ENCODE results near the gene NUAK2. TPM values are rescaled to one million over a fixed set of nuclear protein-coding genes. Genes with fewer than 3 reads are reported as not detected.
A peak's percentile ranks its signal among the peaks of the same experiment; 100 is the strongest.

NUAK2 gene
- total RNA-seq, 1 donor from 2014 or later = 49.6 TPM

DNA sequence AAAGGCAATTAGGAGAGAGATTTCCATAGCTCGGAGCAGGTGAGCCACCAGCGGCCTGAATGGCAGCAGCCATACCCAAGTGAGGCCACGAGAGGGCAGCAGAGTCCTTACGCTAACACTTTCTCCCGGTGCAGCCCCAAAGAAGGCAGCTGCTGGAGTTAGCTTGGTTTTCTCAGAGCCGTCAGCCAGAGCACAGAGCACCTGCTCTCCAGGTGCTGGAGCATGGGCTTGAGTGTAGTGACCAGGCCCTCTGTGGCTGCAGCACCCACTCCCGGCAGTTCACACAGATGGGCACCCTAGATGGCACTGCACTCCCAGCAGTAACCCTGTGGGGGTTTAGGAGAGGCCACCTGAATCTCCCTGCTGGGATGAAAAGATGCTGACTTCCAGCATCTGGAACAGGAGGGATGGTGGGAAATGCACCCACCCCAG, 48.0 kb downstream of the NUAK2 start:
- DNase-seq (ENCODE audit: extremely low spot score in 2 of 2) = no peak
- Histone ChIP-seq H3K27me3 (no peaks in the 10 kb centered on the region), H3K4me1 (peaks cover 26% of the 10 kb centered on the region), H3K4me3 (no peak overlapping the region), H3K36me3 (no peaks in the 10 kb centered on the region), H3K27ac (no peak overlapping the region), H3K9me3 (no peaks in the 10 kb centered on the region)
- intact Hi-C loops (cut with DNase I) = loop anchor here (5.0 kb wide), 1 partner anchor 54 kb away; no protein-coding TSS in a partner anchor
- TF ChIP-seq POLR2AphosphoS5 (IDR thresholded peaks at IDR 0.05; ENCODE audit: insufficient read depth in 1 of 2, low read depth in 1 of 2) = peak in 1 of 2 donors; percentile 46
- TF ChIP-seq, protein P1, sequence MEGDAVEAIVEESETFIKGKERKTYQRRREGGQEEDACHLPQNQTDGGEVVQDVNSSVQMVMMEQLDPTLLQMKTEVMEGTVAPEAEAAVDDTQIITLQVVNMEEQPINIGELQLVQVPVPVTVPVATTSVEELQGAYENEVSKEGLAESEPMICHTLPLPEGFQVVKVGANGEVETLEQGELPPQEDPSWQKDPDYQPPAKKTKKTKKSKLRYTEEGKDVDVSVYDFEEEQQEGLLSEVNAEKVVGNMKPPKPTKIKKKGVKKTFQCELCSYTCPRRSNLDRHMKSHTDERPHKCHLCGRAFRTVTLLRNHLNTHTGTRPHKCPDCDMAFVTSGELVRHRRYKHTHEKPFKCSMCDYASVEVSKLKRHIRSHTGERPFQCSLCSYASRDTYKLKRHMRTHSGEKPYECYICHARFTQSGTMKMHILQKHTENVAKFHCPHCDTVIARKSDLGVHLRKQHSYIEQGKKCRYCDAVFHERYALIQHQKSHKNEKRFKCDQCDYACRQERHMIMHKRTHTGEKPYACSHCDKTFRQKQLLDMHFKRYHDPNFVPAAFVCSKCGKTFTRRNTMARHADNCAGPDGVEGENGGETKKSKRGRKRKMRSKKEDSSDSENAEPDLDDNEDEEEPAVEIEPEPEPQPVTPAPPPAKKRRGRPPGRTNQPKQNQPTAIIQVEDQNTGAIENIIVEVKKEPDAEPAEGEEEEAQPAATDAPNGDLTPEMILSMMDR (IDR thresholded peaks at IDR 0.05) = peak; percentile 75 to 95 (median 94)
- TF ChIP-seq POLR2A (IDR thresholded peaks at IDR 0.05) = no peak

DNA sequence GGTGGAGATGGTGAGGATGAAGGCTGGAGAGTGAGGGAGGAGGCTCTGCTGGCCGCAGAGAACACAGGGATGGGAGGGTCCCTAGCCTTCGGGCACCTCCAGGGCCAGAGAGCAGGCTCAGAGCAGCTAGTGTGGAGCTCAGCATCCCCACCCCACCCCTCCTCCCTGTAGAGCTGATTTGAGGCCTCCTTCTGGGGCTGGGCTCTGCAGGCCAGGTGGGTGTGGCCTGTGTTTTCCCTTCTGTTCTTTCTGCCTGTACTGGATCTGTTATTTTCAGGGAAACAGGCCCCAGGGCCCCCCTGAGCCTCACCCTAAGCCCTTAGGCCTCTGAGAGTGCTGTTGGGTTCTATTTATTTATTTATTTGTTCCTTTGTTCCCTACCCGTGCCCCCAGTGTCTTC, 49.0 kb downstream of the NUAK2 start:
- Histone ChIP-seq H3K4me1 (peaks cover 30% of the 10 kb centered on the region), H3K27me3 (no peaks in the 10 kb centered on the region), H3K27ac (no peak overlapping the region), H3K9me3 (no peaks in the 10 kb centered on the region), H3K4me3 (no peak overlapping the region), H3K36me3 (no peaks in the 10 kb centered on the region)
- no peak for DNase-seq (ENCODE audit: extremely low spot score in 2 of 2)
- intact Hi-C loops (cut with DNase I) = loop anchor here (5.0 kb wide), 1 partner anchor 55 kb away; no protein-coding TSS in a partner anchor
- TF ChIP-seq POLR2AphosphoS5 (IDR thresholded peaks at IDR 0.05; ENCODE audit: insufficient read depth in 1 of 2, low read depth in 1 of 2) (no peak), POLR2A (IDR thresholded peaks at IDR 0.05) (no peak)

DNA sequence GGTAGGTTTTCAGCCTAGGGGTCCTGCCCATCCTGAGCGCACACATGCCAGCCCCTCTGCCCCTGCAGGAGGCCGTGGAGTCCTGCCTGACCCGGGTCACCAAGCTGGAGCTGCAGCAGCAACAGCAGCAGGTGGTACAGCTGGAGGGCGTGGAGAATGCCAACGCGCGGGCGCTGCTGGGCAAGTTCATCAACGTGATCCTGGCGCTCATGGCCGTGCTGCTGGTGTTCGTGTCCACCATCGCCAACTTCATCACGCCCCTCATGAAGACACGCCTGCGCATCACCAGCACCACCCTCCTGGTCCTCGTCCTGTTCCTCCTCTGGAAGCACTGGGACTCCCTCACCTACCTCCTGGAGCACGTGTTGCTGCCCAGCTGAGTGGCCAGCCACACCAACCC, 49.8 kb downstream of the NUAK2 start:
- TF ChIP-seq POLR2A (IDR thresholded peaks at IDR 0.05) = no peak
- no peak for TF ChIP-seq POLR2AphosphoS5 (IDR thresholded peaks at IDR 0.05; ENCODE audit: insufficient read depth in 1 of 2, low read depth in 1 of 2)
- TF ChIP-seq, protein P1 (IDR thresholded peaks at IDR 0.05) = no peak
- DNase-seq (ENCODE audit: extremely low spot score in 2 of 2) = no peak
- peaks cover 38% of the 10 kb centered on the region for H3K4me1 ChIP-seq
- H3K27me3 ChIP-seq = no peaks in the 10 kb centered on the region
- H3K27ac ChIP-seq = no peak overlapping the region
- no peaks in the 10 kb centered on the region for H3K9me3 ChIP-seq
- intact Hi-C loops (cut with DNase I) = loop anchor here (5.0 kb wide), 1 partner anchor 56 kb away; no protein-coding TSS in a partner anchor
- no peak overlapping the region for H3K4me3 ChIP-seq
- H3K36me3 ChIP-seq = no peaks in the 10 kb centered on the region

DNA sequence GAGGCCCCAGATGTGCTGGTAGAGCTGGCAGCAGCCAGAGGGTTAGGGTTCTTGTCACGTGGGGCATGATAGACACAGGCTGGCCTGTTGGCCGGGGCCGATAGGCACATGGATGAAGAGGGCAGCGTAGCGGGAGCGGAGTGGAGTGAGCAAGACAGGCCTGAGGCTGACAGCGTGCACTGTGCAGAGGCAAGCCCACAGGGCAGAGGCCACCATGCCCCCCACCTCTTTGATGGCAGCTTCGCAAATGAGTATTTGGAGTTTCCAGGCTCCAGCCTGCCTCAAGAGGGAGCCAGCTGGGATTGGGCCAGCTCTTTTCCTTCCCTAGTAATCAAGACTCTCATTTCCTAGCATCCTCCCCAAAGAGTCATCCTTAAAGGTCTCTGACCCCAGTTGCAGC, 50.3 kb downstream of the NUAK2 start:
- no peaks in the 10 kb centered on the region for H3K9me3 ChIP-seq
- intact Hi-C loops (cut with DNase I) = loop anchor here (5.0 kb wide), 1 partner anchor 56 kb away; no protein-coding TSS in a partner anchor

DNA sequence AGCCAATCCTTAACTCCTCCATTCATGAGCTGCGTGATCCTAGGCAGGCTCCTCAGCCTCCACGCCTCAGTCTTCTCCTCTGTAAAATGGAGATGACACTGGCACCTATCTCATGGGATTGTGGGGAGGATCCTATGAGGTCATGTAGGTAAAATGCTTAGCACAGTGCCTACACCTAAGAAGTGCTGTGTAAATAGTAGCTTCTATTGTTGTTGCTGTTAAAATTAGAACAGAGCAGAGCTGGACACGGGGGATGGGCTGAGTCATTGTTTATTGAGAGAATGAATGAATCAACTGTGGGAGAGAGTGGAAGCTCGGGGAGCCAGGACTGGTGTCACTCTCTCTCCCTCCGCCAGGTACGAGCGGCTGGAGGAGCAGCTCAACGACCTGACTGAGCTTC, 50.8 kb downstream of the NUAK2 start:
- no peak for TF ChIP-seq POLR2A (IDR thresholded peaks at IDR 0.05)
- TF ChIP-seq POLR2AphosphoS5 (IDR thresholded peaks at IDR 0.05; ENCODE audit: insufficient read depth in 1 of 2, low read depth in 1 of 2) = no peak
- TF ChIP-seq, protein P1 (IDR thresholded peaks at IDR 0.05) = no peak
- Histone ChIP-seq H3K4me1 (peaks cover 37% of the 10 kb centered on the region), H3K27ac (no peak overlapping the region), H3K9me3 (no peaks in the 10 kb centered on the region), H3K27me3 (no peaks in the 10 kb centered on the region), H3K4me3 (no peak overlapping the region), H3K36me3 (no peaks in the 10 kb centered on the region)
- DNase-seq (ENCODE audit: extremely low spot score in 2 of 2) = no peak
- intact Hi-C loops (cut with DNase I) = loop anchor here (5.0 kb wide), 1 partner anchor 57 kb away; no protein-coding TSS in a partner anchor

More for the DNA sequence above, 50.3 kb downstream of the NUAK2 start:
- Histone ChIP-seq H3K27me3 (no peaks in the 10 kb centered on the region), H3K36me3 (no peaks in the 10 kb centered on the region), H3K4me3 (no peak overlapping the region), H3K4me1 (peaks cover 41% of the 10 kb centered on the region), H3K27ac (no peak overlapping the region)
- TF ChIP-seq POLR2AphosphoS5 (IDR thresholded peaks at IDR 0.05; ENCODE audit: insufficient read depth in 1 of 2, low read depth in 1 of 2) (no peak), POLR2A (IDR thresholded peaks at IDR 0.05) (no peak)
- TF ChIP-seq, protein P1 (IDR thresholded peaks at IDR 0.05) = no peak
- no peak for DNase-seq (ENCODE audit: extremely low spot score in 2 of 2)
